ENCODE measurements around the gene OR14A2.
"Not testable (repeated sequence)": the region's sequence is repeated elsewhere in the genome, so short reads cannot be mapped to it uniquely, and the experiment has no call there.

Gene OR14A2

DNA sequence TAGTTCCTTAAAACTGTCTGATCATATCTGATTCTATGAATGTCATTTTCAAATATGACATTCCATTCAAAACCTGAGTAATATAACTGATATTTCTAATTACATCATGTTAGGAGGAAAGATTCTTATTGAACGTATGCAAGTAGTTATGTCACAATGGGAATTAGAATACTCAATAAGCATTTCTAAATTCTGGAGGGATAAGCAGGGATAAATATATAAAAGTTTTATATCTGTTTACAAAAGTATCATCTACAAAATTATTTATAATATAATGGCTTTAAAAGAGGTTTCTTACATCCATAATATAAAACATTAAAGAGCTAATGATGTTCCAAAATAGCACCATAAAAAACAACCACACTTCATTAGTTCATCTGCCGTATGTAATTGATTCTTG, at the start of gene OR14A2:
TSS of gene OR14A2 (minus strand) at position 101 of the 400 bp plus-strand sequence.
- no peak for DNase-seq

DNA sequence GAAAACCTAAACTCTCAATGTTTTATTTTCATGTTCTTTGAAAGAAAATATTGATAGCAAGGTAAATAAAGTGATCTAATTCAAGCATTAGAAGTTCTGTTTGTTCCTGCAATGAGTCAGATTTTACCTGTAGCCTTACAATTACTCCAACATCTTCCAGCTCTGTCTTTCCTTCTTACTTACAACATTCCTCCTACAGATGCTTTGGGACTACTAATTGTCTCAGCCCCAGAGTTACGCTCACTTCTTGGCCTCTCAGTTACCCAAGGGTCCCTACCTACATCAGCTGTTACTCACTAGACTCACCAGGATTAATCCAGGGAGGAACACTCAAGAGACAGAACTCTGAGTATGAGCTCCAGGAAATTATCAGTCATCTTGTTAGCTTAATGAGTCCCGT, 49.6 kb upstream of the OR14A2 start:
- DNase-seq = no peak

DNA sequence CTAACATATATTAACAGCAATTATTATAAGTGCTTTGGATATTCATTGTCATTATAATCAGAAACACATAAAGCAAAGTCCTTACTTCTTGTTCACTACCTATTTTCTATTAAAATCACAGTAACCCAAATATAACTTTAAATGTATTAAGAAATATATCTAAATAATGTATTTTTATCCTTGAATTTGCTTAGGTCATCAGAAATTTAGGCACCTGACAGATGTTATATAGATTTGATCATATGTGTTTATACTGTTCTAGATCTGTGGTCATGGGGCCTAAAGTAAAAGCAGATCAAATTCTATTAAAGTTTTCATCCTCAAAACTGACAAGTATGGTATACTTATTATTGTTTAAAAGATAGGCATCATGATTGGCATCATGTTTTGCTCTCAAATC, 21.7 kb upstream of the OR14A2 start:
- no peak for DNase-seq

DNA sequence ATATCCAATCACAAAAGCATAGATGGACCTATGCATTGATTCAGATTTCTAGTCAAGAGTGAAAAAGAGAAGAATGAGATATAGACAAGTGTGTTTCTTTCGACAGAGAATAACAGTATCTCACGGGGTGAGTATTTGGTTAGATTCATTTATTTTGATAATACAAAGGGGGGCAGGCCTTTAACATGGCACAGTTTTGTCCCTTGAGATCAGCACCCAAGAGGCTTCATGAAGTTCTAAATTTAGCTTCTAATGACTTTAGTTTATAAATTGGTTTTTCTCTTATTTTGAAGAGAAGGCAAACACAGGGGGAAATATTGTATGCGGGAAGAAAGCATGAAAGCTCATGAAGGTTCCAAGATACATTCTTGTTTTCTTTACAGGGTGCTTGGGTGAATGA, 12.5 kb upstream of the OR14A2 start, which contains the start of gene OR1C1:
TSS of gene OR1C1 (minus strand) at position 101 of the 400 bp plus-strand sequence. CDS start 2,150 bp downstream, outside the sequence.
- no peak for DNase-seq

DNA sequence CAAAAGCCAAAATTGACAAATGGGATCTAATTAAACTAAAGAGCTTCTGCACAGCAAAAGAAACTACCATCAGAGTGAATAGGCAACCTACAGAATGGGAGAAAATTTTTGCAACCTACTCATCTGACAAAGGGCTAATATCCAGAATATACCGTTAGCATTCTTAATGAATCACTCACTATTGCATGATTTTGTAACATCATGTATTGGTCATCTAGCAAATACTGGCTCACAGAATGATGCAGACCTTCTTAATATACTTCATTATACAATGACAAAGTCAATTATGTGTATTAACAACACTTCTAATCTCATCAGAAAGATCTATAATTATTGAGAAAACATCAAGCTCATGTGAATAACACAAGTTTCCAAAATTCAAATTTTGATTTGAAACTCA, 6.4 kb upstream of the OR14A2 start:
- not testable (repeated sequence) for DNase-seq

DNA sequence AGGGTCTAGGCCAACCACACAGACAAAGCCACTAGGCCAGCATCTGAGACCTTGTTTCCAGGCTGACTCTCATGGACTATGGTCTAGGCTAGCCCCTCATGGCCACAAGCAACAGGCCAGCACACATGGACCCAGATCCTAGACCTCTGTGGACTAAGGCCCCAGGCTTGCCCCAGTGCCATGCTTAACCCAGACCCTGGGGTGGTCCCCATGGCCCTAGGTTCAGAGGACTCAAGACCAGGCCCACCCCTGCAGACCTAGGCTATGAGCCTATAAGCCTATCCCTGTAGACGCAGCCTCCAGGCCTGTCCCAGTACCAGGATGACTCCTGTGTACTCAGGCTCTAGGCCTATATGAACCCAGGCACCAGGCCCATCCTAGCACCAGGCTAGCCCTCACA, 1.9 kb upstream of the OR14A2 start:
- no peak for DNase-seq

DNA sequence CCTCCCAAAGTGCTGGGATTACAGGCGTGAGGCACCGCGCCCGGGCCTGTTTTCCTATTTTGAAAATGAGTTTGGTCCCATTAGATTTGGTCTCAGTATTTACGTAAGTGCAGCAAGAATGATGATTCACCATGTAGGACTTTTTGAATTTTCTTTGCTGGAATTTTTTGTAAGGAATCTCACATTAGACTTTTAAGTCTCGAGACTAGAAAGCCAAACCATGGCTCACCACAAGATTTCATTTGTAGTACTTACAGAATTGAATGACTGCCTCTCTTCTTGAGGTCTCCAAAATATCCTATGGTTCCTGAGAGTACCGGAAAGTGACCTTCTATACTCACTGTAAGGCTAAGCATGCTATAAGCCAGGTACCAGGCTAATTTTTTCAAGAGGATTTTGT, 325 bp downstream of the OR14A2 start:
- DNase-seq = no peak

DNA sequence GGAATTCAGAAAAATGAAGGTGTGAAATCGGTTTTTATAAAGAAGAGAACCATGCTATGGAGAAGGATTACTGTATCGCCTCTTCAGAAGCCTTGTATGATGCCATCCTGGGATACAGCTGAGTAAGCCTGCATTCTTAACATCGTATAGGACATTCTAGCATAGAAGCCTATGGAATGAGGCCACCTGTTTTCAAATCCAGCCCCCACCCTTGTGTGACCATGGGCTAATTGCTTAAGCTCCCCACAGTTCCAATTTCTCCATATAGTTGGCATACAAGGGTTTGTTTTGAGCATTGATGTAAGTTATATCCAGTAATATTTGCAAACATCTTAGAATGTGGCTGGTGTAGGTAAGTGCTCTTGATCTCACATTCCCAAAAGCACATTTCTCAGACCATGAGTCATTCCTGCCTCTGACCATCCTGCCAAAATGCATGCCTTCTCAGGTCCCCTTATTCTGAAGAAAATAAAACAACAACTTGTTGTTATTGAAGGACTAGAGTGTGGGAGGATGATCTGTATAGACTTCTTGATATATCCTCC, 1.5 kb downstream of the OR14A2 start:
- no peak for DNase-seq

DNA sequence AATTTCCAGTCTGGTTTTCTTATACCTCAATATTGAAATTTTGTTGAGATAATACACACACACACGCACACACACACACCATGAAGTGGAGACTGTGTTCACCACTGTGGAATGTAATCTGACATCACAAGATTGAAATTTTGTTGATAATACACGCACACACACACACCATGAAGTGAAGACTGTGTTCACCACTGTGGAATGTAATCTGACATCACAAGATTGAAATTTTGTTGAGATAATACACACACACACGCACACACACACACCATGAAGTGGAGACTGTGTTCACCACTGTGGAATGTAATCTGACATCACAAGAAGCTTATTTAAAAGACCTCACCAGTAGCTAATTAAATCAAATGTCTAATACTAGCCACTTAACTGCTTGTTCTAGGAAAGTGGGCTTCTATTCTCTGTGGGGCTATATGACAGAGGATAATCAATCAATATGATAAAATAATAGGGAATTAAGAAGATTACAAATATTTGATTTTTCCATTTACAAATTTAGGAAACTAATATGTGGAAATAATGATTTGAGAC, 5.7 kb downstream of the OR14A2 start:
- not testable (repeated sequence) for DNase-seq

DNA sequence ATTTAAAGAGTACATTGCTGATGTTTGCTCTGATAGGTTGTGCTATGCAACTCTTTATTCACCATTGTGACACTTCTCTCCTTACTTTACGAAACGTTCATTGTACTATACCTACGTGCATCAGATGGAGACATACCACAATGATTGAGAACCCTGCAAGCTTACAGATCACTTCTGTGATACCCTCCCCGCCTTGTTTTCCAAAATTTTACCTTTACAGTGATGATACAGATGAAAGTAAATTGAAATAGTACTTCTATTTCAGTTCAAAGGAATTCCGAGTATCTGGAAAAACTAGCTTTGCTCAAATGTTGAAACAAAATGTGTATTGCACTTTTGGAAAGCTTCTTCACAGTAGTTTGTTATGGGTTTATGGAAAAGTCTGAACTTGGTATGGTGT, 6.2 kb downstream of the OR14A2 start:
- DNase-seq = no peak

DNA sequence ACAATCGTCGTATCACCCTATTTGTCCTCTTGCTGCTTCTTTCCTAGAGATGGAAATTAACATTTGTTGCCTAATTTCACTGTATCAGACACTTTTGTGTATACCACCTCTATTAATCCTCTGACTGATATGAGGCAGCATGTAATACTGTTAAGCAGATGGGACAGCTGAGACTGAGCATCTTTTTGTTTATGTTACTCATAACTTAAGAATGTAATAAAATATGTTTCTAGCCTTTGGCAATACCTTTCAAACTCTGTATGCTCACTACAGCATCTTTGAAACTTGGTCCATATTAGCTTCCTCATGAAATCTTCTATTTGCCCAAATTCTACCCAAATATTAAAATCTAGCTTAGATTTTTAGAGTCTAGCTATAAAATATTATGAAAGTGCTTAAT, 7.2 kb downstream of the OR14A2 start:
- DNase-seq = no peak

DNA sequence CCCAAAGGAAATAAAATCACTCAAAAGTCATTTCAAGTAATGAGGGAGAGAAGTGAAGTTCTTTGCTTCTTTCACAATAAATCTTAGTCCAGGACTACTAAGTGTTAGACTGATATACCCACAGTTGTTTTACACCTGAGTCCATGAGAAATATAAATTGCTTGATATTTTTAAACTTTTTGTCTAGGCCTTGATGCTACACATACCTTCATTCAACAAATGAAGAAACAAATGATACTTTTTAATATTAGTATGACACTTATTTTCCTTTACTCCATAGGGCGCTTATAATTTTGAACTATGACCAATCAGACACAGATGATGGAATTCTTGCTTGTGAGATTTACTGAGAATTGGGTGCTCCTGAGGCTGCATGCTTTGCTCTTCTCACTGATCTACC, 9.6 kb downstream of the OR14A2 start, which contains the start of gene OR14K1:
TSS of gene OR14K1 (plus strand) at position 301 of the 400 bp plus-strand sequence. CDS start at position 301, 0 bp downstream.
- DNase-seq = no peak

DNA sequence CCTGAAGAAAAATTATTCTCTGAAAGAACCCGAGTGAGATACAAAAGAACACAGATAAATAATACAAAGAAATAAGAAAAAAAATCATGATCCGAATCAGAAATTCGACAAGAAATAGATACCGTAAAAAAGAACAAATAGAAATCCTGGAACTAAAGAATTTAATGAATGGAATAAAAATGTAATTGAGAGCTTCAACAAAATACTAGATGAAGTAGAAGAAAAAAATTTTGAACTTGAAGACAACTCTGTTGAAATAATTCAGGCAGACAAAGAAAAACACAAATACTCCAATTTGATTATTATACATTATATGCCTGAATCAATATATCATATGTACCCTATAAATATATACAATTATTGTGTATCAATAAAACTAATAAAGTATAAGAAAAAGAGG, 26.7 kb downstream of the OR14A2 start:
- no peak for DNase-seq

DNA sequence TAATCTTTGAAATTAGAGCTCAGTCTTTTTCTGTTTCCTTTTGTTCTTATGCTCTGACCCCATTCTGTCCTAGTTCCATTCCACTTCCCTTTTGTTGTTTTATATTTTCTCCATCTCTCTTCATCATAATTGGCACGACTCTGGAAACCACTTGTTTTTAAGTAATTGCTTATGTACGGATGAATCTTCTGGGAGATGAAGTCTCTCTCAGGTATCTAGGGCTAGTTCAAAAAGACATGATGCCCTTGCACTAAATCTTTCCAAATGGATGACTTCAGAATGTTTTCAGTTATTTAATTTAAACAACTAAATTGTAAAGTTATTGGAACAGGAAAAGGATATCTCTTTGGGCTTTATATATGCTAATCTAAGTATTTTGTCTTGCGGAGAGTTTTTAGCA, 31.4 kb downstream of the OR14A2 start, which contains the start of gene OR6F1:
TSS of gene OR6F1 (minus strand) at position 101 of the 400 bp plus-strand sequence. CDS start 3,891 bp downstream, outside the sequence.
- DNase-seq = no peak

DNA sequence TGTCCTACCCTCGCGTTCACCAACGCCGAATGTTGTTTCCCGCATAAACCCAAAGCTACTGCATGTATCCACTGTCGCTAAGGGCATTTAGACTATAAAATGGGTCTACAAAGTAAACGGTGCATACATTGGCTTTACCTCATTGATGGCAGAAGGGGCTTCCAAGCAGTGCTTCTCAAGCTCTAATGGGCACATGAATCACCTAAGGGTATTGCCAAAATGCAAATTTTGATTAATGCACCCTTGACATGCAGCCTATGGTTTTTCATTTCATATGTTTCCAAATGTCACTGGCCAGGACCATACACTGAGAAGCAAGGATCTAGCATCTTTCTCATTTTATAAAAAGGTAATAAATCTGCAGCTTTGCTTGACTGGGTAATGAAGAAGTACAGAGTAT, 34.2 kb downstream of the OR14A2 start:
- no peak for DNase-seq

DNA sequence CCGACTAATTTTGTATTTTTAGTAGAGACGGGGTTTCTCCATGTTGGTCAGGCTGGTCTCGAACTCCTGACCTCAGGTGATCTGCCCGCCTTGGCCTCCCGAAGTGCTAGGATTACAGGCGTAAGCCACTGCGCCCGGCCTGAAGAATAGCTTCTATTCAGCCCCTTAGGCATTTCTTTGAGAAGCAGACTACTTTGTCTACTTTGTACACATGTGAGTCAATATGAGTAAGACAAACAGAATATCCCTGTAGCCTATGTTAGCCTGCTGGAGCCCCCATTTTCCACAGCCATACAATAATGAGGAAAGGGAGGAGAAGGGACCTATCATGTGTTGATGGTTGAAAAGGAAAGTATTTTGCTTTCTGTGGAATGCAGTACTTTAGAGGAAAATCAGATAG, 37.3 kb downstream of the OR14A2 start:
- DNase-seq = not testable (repeated sequence)

DNA sequence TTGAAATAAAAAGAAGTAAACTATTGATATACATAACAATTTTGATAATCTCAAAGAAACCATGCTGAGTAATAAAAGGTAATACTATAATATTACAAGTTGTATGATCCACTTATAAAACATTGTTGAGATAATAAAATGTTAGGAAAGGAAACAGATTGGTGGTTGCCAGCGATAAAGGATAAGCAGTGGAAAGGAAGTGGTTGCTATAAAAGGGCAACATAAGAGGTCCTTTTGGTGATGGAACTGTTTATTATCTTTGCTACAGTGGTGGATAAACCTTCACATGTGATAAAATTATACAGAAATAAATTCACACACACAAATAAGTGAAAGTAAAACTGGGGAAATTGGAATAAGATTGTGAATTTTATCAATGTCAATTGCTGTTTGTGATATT, 46.6 kb downstream of the OR14A2 start:
- no peak for DNase-seq

DNA sequence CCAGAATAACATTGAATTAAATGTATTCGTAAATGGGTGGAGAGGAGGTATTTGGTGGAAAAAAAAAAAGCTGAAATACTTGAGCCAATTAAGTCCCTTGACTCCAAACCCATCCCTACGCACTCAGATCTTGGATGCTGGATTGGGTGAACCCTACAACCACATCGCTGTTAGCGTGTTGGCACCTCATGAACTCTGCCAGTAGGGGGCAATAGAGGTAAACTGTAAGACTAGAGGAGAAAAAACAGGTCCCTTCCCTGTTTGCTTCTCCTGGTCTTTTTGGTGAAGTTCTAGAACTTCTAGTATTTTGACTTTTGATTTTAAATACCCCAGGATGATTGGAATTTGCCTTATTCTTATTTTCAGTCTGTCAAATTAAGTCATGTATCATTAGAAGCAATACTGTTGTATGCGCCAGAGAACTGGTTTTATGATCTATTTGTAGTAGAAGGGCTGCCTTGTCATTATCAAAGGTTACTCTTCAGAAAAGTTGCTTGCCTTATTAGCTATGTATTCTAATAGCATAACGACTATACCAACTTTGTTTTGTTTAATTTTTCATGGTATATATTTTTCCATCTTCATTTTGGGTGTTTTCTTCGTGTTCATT, 66.5 kb downstream of the OR14A2 start:
- no peak for DNase-seq

DNA sequence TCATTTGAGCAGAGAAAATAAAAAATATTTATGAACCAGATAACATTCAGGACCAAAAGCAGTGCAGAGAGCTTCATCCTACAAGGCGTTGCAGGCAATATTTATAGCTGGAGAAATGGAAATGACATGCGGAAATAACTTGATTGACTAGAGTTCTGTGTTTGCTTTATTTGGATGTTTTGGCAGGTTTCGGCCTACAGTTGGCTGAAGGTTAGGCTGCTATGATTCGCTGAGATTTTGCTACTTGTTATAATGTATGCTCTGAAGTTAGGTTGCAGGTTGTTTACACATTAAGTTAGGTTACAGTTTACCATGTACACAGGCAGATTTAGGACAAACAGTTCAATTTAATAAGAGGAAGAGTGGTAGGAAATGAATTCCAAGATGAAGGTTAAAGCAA, 67.8 kb downstream of the OR14A2 start:
- DNase-seq = no peak

DNA sequence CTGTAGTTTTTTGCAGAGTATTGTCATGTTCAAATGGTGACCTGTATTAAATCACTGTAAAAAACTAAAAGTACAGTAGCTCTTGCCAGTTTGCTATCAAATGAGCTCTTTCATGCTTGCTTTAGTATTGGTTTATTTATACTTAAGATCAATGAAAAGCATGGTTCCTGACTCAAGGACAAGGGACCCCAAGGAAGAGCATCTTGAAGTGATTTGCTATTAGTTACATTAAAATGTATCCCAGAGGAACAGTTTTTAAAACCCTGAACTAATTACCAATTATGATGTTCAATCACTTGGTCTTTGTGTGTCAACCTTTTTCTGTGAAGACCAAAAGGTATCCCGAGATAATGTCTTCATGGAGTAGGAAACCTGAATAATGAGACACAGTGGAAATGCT, 68.3 kb downstream of the OR14A2 start, which contains the start of gene OR13G1:
TSS of gene OR13G1 (minus strand) at position 101 of the 400 bp plus-strand sequence. CDS start 6,698 bp downstream, outside the sequence.
- DNase-seq = no peak

Data from amniotic stem cell (primary cell).